ENCODE measurements around the gene CSN1S1.

- TF ChIP-seq YY1 (IDR thresholded peaks at IDR 0.05; ENCODE audit: insufficient read depth, insufficient read length) (no peak), SUZ12 (IDR thresholded peaks at IDR 0.05; ENCODE audit: extremely low read depth, insufficient read depth, insufficient read length) (no peak)
These were observed 43.8 kb downstream of the CSN1S1 start for GRCh38 chr4:69974631-69975030.

Measured in NT2/D1 (cell line).